Stimulated activated CD4-positive, alpha-beta T cell treated with anti-CD3 and anti-CD28 coated beads, Interleukin-12 subunit alpha, Interleukin-12 subunit beta, amount 100 ng/mL, for 48 hours (primary cell): ENCODE data around the gene SLC46A2.

Experiments
- DNase-seq, 3 donors: peaks; one replicate each; pipeline ENCODE4 v3.0.0-alpha.2; 2020; ENCODE audit warnings: low read depth in 2 of 3, low spot score in 1 of 3

Gene SLC46A2

GRCh38 chr9:112833081-112833480 lies 57.6 kb downstream of the SLC46A2 start:
- DNase-seq: no peak

- no peak for DNase-seq
Observed at GRCh38 chr9:112831969-112832368, 58.7 kb downstream of the SLC46A2 start.

GRCh38 chr9:112831281-112831851 lies 59.3 kb downstream of the SLC46A2 start:
- no peak for DNase-seq
